HepG2 (cell line): Measurements from ENCODE around the gene AFAP1. TPM values are rescaled to one million over a fixed set of nuclear protein-coding genes. Genes with fewer than 3 reads are reported as not detected.

Experiments
- BCL6 ChIP-seq: IDR thresholded peaks from 2 replicates; pipeline ENCODE4 v1.6.1; 2016; ENCODE audit warnings: missing genetic modification reagents, missing compliant biosample characterization
- BRF2 ChIP-seq: sonication (generic); formaldehyde crosslinking; IDR thresholded peaks from 2 replicates; pipeline ENCODE4 v1.8.1; 2022; ENCODE audit warnings: mild to moderate bottlenecking, missing genetic modification reagents
- EZH2 ChIP-seq: conservative IDR thresholded peaks from 2 replicates; pipeline ENCODE4 v1.6.1; 2012; ENCODE audit warnings: mild to moderate bottlenecking, low read depth, low read length, moderate library complexity
- FOXA3 ChIP-seq: IDR thresholded peaks from 2 replicates; pipeline ENCODE4 v1.6.1; 2016; ENCODE audit warnings: missing genetic modification reagents, missing compliant biosample characterization
- GZF1 ChIP-seq: sonication (generic); formaldehyde crosslinking; IDR thresholded peaks from 2 replicates; pipeline ENCODE4 v1.5.1; 2020; ENCODE audit warnings: mild to moderate bottlenecking, missing genetic modification reagents
- HES4 ChIP-seq: sonication (generic); formaldehyde crosslinking; IDR thresholded peaks from 2 replicates; pipeline ENCODE4 v1.9.0; 2021; ENCODE audit warnings: mild to moderate bottlenecking, missing genetic modification reagents, borderline replicate concordance
- HNF4A ChIP-seq: sonication (generic); formaldehyde crosslinking; IDR thresholded peaks from 2 replicates; pipeline ENCODE4 v1.4.0; 2020; ENCODE audit warnings: missing genetic modification reagents
- IRF9 ChIP-seq: sonication (generic); formaldehyde crosslinking; IDR thresholded peaks from 2 replicates; pipeline ENCODE4 v1.8.0; 2022; ENCODE audit warnings: missing genetic modification reagents, mild to moderate bottlenecking, borderline replicate concordance
- ISL2 ChIP-seq: sonication (generic); formaldehyde crosslinking; IDR thresholded peaks from 2 replicates; pipeline ENCODE4 v1.5.0; 2020; ENCODE audit warnings: missing genetic modification reagents
- NFYB ChIP-seq: sonication (generic); formaldehyde crosslinking; IDR thresholded peaks from 2 replicates; pipeline ENCODE4 v1.4.0; 2020; ENCODE audit warnings: missing genetic modification reagents
- PAWR ChIP-seq: sonication (generic); formaldehyde crosslinking; IDR thresholded peaks from 2 replicates; pipeline ENCODE4 v1.4.0; 2020; ENCODE audit warnings: missing genetic modification reagents, mild to moderate bottlenecking, borderline replicate concordance
- PRDM4 ChIP-seq: sonication (generic); formaldehyde crosslinking; IDR thresholded peaks from 2 replicates; pipeline ENCODE4 v1.9.0; 2021; ENCODE audit warnings: missing genetic modification reagents, borderline replicate concordance
- RAD21 ChIP-seq: fragments of 450-650 bp; formaldehyde crosslinking; IDR thresholded peaks from 2 replicates; pipeline ENCODE4 v1.5.0; 2020; ENCODE audit warnings: mild to moderate bottlenecking
- SALL1 ChIP-seq: sonication (generic); formaldehyde crosslinking; IDR thresholded peaks from 2 replicates; pipeline ENCODE4 v1.8.0; 2022; ENCODE audit warnings: mild to moderate bottlenecking, missing genetic modification reagents
- XRCC5 ChIP-seq: fragments of 200-400 bp; formaldehyde crosslinking; optimal IDR thresholded peaks from 2 replicates; pipeline ENCODE3; 2017; ENCODE audit warnings: mild to moderate bottlenecking, low read length
- ZBTB10 ChIP-seq: sonication (generic); formaldehyde crosslinking; IDR thresholded peaks from 2 replicates; pipeline ENCODE4 v1.4.0; 2020; ENCODE audit warnings: missing genetic modification reagents, borderline replicate concordance
- ZBTB3 ChIP-seq: sonication (generic); formaldehyde crosslinking; IDR thresholded peaks from 2 replicates; pipeline ENCODE4 v1.4.0; 2020; ENCODE audit warnings: low read depth, mild to moderate bottlenecking, moderate library complexity, missing genetic modification reagents, borderline replicate concordance
- ZNF329 ChIP-seq: sonication (generic); formaldehyde crosslinking; IDR thresholded peaks from 2 replicates; pipeline ENCODE4 v1.9.0; 2021; ENCODE audit warnings: low read depth, mild to moderate bottlenecking, missing genetic modification reagents
- ZNF331 ChIP-seq: sonication (generic); formaldehyde crosslinking; IDR thresholded peaks from 2 replicates; pipeline ENCODE4 v1.4.0; 2020; ENCODE audit warnings: missing genetic modification reagents
- ZNF589 ChIP-seq: sonication (generic); formaldehyde crosslinking; conservative IDR thresholded peaks from 2 replicates; pipeline ENCODE4 v1.8.0; 2022; ENCODE audit warnings: mild to moderate bottlenecking, moderate library complexity, missing genetic modification reagents
- ZNF740 ChIP-seq: sonication (generic); formaldehyde crosslinking; IDR thresholded peaks from 2 replicates; pipeline ENCODE4 v1.4.0; 2020; ENCODE audit warnings: missing genetic modification reagents
- ZNF749 ChIP-seq: sonication (generic); formaldehyde crosslinking; IDR thresholded peaks from 2 replicates; pipeline ENCODE4 v1.8.0; 2022; ENCODE audit warnings: mild to moderate bottlenecking, missing genetic modification reagents, moderate library complexity, borderline replicate concordance
- polyA plus RNA-seq, 8 experiments: library from polyadenylated mRNA; depleted of rRNA in 3 of 8; stranded (reverse) in 7 of 8; unstranded in 1 of 8; fragments of >200 nt; fragmentation: Illumina TruSeq in 4 of 8; extraction: Trizol in 4 of 8; gene quantifications; 2 replicates each; pipeline versions ENCODE4 v1.2.1 to v1.2.3, GENCODE V29; 2011 to 2016; ENCODE audit warnings: low read depth in 4 of 8, missing spikeins in 1 of 8, mixed read lengths in 1 of 8; ENCODE audit not compliant: insufficient read depth in 1 of 8
- total RNA-seq, 5 experiments: library from RNA; depleted of rRNA; stranded (reverse); fragments of >200 nt; fragmentation: Illumina TruSeq; extraction: Trizol; gene quantifications; 2 replicates each; pipeline ENCODE4 v1.2.3, GENCODE V29; 2016; ENCODE audit warnings: low read depth in 1 of 5

Gene AFAP1
- total and polyA plus RNA-seq, 2 of the 13 experiments (the other 11 are each of a cell fraction or from before 2014, with no cell fraction given) = 2.5 TPM

- peak; percentile 60; the same call in 1 of the 2 replicates for TF ChIP-seq ZBTB10 (CRISPR knock-in tag)
- no peak for TF ChIP-seq ZNF740
- no peak for TF ChIP-seq FOXA3 (CRISPR knock-in tag)
- TF ChIP-seq BCL6 (CRISPR knock-in tag) = peak; percentile 67; the same call in 1 of the 2 replicates
- TF ChIP-seq PRDM4 (CRISPR knock-in tag) = no peak
- no peak for TF ChIP-seq IRF9 (CRISPR knock-in tag)
- no peak for TF ChIP-seq HES4 (CRISPR knock-in tag)
- TF ChIP-seq RAD21 (CRISPR knock-in tag) = peak; percentile 86
- TF ChIP-seq GZF1 = no peak
- no peak for TF ChIP-seq BRF2 (CRISPR knock-in tag)
- no peak for TF ChIP-seq ZNF749
- 0 out of 2 replicates have a peak, but pooled peaks have one; percentile 26 for TF ChIP-seq ZNF331
- TF ChIP-seq XRCC5 = peak; percentile 42
- TF ChIP-seq ZNF589 (CRISPR knock-in tag) = no peak
- TF ChIP-seq ZBTB3 (CRISPR knock-in tag) = no peak
- TF ChIP-seq PAWR (CRISPR knock-in tag) = no peak
- TF ChIP-seq EZH2 = no peak
- TF ChIP-seq ZNF329 = no peak
- no peak for TF ChIP-seq ISL2 (CRISPR knock-in tag)
- TF ChIP-seq NFYB = no peak
- TF ChIP-seq SALL1 (CRISPR knock-in tag) = peak; percentile 33; the same call in 1 of the 2 replicates
- no peak for TF ChIP-seq HNF4A (CRISPR knock-in tag)
These were observed 135.5 kb downstream of the AFAP1 start (continued) for GRCh38 chr4:7803992-7804755.
